NB4 (cell line): ENCODE results near the gene PLEKHG4.

ENCODE experiments used
- CTCF ChIP-seq: IDR thresholded peaks from one replicate; pipeline ENCODE4 v1.5.1; 2012; ENCODE audit warnings: low read depth, low read length
- MAX ChIP-seq: IDR thresholded peaks from 2 replicates; pipeline ENCODE4 v1.6.1; 2011; ENCODE audit warnings: low read depth, low read length
- MYC ChIP-seq: IDR thresholded peaks from 2 replicates; pipeline ENCODE4 v1.6.1; 2011; ENCODE audit warnings: low read depth, low read length
- POLR2A ChIP-seq: IDR thresholded peaks from 2 replicates; pipeline ENCODE4 v1.6.1; 2011; ENCODE audit warnings: mild to moderate bottlenecking; ENCODE audit not compliant: insufficient read length; ENCODE audit errors: extremely low read depth

- TF ChIP-seq CTCF (no peak), POLR2A (no peak), MAX (no peak), MYC (no peak)
Measured at GRCh38 chr16:67296420-67296819, 17.1 kb downstream of the PLEKHG4 start.
